H9 (cell line): ENCODE data around the gene PCDHGB4. TPM values are rescaled to one million over a fixed set of nuclear protein-coding genes. Genes with fewer than 3 reads are reported as not detected.
"Not testable (repeated sequence)": the region's sequence is repeated elsewhere in the genome, so short reads cannot be mapped to it uniquely, and the experiment has no call there.

Source experiments
- DNase-seq: peaks from one replicate; pipeline ENCODE4 v3.0.0-alpha.2; 2017
- H2AFZ ChIP-seq: one replicate; pipeline ENCODE4 v1.6.1; 2013; ENCODE audit warnings: mild to moderate bottlenecking, low read length, control low read depth, moderate library complexity
- H2AK5ac ChIP-seq: 2 replicates; pipeline ENCODE4 v1.6.1; 2013; ENCODE audit warnings: low read length, control low read depth, mixed read lengths; ENCODE audit not compliant: insufficient read length
- H2BK120ac ChIP-seq: one replicate; pipeline ENCODE4 v1.6.1; 2013; ENCODE audit warnings: low read depth, mild to moderate bottlenecking, low read length, control low read depth, inconsistent platforms; ENCODE audit not compliant: poor library complexity, severe bottlenecking
- H2BK12ac ChIP-seq: 2 replicates; pipeline ENCODE4 v1.6.1; 2013; ENCODE audit warnings: low read length, control low read depth, mixed read lengths, low read depth; ENCODE audit not compliant: insufficient read length
- H2BK15ac ChIP-seq: 2 replicates; pipeline ENCODE4 v1.6.1; 2013; ENCODE audit warnings: low read depth, low read length, control low read depth
- H2BK20ac ChIP-seq: one replicate; pipeline ENCODE4 v1.6.1; 2013; ENCODE audit warnings: low read depth, mild to moderate bottlenecking, low read length, control low read depth, inconsistent platforms; ENCODE audit not compliant: poor library complexity, severe bottlenecking
- H2BK5ac ChIP-seq: 2 replicates; pipeline ENCODE4 v1.6.1; 2013; ENCODE audit warnings: low read length, control low read depth, mixed read lengths; ENCODE audit not compliant: insufficient read length
- H3K14ac ChIP-seq: 2 replicates; pipeline ENCODE4 v1.6.1; 2013; ENCODE audit warnings: low read length, control low read depth; ENCODE audit not compliant: insufficient read depth
- H3K18ac ChIP-seq: 2 replicates; pipeline ENCODE4 v1.6.1; 2013; ENCODE audit warnings: low read depth, mild to moderate bottlenecking, mixed read lengths, low read length, control low read depth; ENCODE audit not compliant: insufficient read length
- H3K23ac ChIP-seq: 2 replicates; pipeline ENCODE4 v1.6.1; 2013; ENCODE audit warnings: low read length, control low read depth, mixed read lengths, low read depth; ENCODE audit not compliant: insufficient read length
- H3K23me2 ChIP-seq: 2 replicates; pipeline ENCODE4 v1.6.1; 2013; ENCODE audit warnings: low read depth, mild to moderate bottlenecking, mixed read lengths, low read length, control low read depth; ENCODE audit not compliant: insufficient read length, poor library complexity, severe bottlenecking
- H3K27ac ChIP-seq: 2 replicates; pipeline ENCODE4 v1.5.1; 2013; ENCODE audit warnings: low read length, control low read depth, mixed read lengths, low read depth; ENCODE audit not compliant: insufficient read length
- H3K27me3 ChIP-seq: 2 replicates; pipeline ENCODE4 v1.6.1; 2013; ENCODE audit warnings: low read length, control low read depth, inconsistent platforms; ENCODE audit not compliant: insufficient read depth
- H3K4ac ChIP-seq: 2 replicates; pipeline ENCODE4 v1.6.1; 2013; ENCODE audit warnings: low read depth, mild to moderate bottlenecking, control low read depth, inconsistent platforms, low read length, moderate library complexity
- H3K4me1 ChIP-seq: 2 replicates; pipeline ENCODE4 v1.6.1; 2013; ENCODE audit warnings: low read length, control low read depth, inconsistent platforms; ENCODE audit not compliant: insufficient read depth
- H3K4me2 ChIP-seq: 2 replicates; pipeline ENCODE4 v1.6.1; 2013; ENCODE audit warnings: low read length, control low read depth, mixed read lengths; ENCODE audit not compliant: insufficient read length, insufficient read depth
- H3K56ac ChIP-seq: 2 replicates; pipeline ENCODE4 v1.6.1; 2013; ENCODE audit warnings: low read depth, mild to moderate bottlenecking, mixed read lengths, low read length, control low read depth; ENCODE audit not compliant: insufficient read length
- H3K79me1 ChIP-seq: 2 replicates; pipeline ENCODE4 v1.6.1; 2013; ENCODE audit warnings: low read depth, mild to moderate bottlenecking, moderate library complexity, low read length, control low read depth, inconsistent platforms; ENCODE audit not compliant: insufficient read depth, poor library complexity, severe bottlenecking
- H3K79me2 ChIP-seq: 2 replicates; pipeline ENCODE4 v1.6.1; 2013; ENCODE audit warnings: low read length, control low read depth, inconsistent platforms; ENCODE audit not compliant: insufficient read depth
- H3K9ac ChIP-seq: 2 replicates; pipeline ENCODE4 v1.6.1; 2013; ENCODE audit warnings: low read length, control low read depth, mixed read lengths; ENCODE audit not compliant: insufficient read length; ENCODE audit errors: extremely low read depth
- H3K9me3 ChIP-seq: one replicate; pipeline ENCODE4 v1.6.1; 2013; ENCODE audit warnings: low read depth, low read length, inconsistent platforms; ENCODE audit not compliant: control insufficient read depth
- H3T11ph ChIP-seq: one replicate; pipeline ENCODE4 v1.6.1; 2013; ENCODE audit warnings: mild to moderate bottlenecking, low read length, control low read depth, inconsistent platforms
- H4K20me1 ChIP-seq: one replicate; pipeline ENCODE4 v1.6.1; 2013; ENCODE audit not compliant: control insufficient read depth, insufficient read length, insufficient read depth
- H4K5ac ChIP-seq: 2 replicates; pipeline ENCODE4 v1.6.1; 2013; ENCODE audit warnings: low read depth, mild to moderate bottlenecking, mixed read lengths, low read length, control low read depth; ENCODE audit not compliant: insufficient read length
- H4K8ac ChIP-seq: replicated peaks from 2 replicates; pipeline ENCODE4 v1.6.1; 2013; ENCODE audit warnings: low read length, control low read depth, mixed read lengths, low read depth; ENCODE audit not compliant: insufficient read length
- H4K91ac ChIP-seq: 2 replicates; pipeline ENCODE4 v1.6.1; 2013; ENCODE audit warnings: low read depth, mild to moderate bottlenecking, moderate library complexity, mixed read lengths, low read length, control low read depth; ENCODE audit not compliant: insufficient read length
- H3K27ac Mint-ChIP-seq, 3 experiments: 2 replicates in 2 of 3; 3 replicates in 1 of 3; pipeline ENCODE4 v1.8.0; 2020 to 2021; ENCODE audit warnings: mixed read lengths in 3 of 3, mild to moderate bottlenecking in 1 of 3, moderate library complexity in 1 of 3
- H3K27me3 Mint-ChIP-seq: 2 replicates; pipeline ENCODE4 v1.8.0; 2021; ENCODE audit warnings: low read depth, mild to moderate bottlenecking, moderate library complexity, mixed read lengths
- H3K36me3 Mint-ChIP-seq, 3 experiments: 2 replicates in 2 of 3; 3 replicates in 1 of 3; pipeline ENCODE4 v1.8.0; 2020 to 2021; ENCODE audit warnings: low read depth in 3 of 3, mixed read lengths in 3 of 3; ENCODE audit not compliant: insufficient read depth in 1 of 3
- H3K4me1 Mint-ChIP-seq, 2 experiments: 2 replicates each; pipeline ENCODE4 v1.8.0; 2020; ENCODE audit warnings: mixed read lengths in 2 of 2
- H3K4me3 Mint-ChIP-seq, 2 experiments: 2 replicates in 1 of 2; 3 replicates in 1 of 2; pipeline ENCODE4 v1.8.0; 2020 to 2021; ENCODE audit warnings: mild to moderate bottlenecking in 2 of 2, mixed read lengths in 2 of 2, moderate library complexity in 1 of 2
- H3K9me3 Mint-ChIP-seq, 2 experiments: 2 replicates in 1 of 2; 3 replicates in 1 of 2; pipeline ENCODE4 v1.8.0; 2020; ENCODE audit warnings: mild to moderate bottlenecking in 2 of 2, mixed read lengths in 2 of 2, moderate library complexity in 1 of 2
- whole genome bisulfite sequencing: extraction: QIAGEN DNeasy Blood & Tissue Kit; methylation state at CpG from one replicate; pipeline ENCODE4 v1.1.7; 2013; ENCODE audit warnings: missing lambda C conversion rate, low lambda C conversion rate, mixed read lengths; ENCODE audit not compliant: insufficient read length; ENCODE audit errors: extremely low coverage; 5-methylcytosine and 5-hydroxymethylcytosine counted together
- total RNA-seq: library from RNA; stranded (reverse); gene quantifications from 2 replicates; pipeline ENCODE4 v1.2.1, GENCODE V29; 2021
- TF ChIP-seq, protein P1 (sequence below): fragments of 200-600 bp; sonication (generic); conservative IDR thresholded peaks from 3 replicates; pipeline ENCODE4 v1.8.0; 2021; ENCODE audit warnings: antibody characterized with exemption, mild to moderate bottlenecking

Gene PCDHGB4
- total RNA-seq, 1 experiment from 2014 or later, result 4.2 TPM

DNA sequence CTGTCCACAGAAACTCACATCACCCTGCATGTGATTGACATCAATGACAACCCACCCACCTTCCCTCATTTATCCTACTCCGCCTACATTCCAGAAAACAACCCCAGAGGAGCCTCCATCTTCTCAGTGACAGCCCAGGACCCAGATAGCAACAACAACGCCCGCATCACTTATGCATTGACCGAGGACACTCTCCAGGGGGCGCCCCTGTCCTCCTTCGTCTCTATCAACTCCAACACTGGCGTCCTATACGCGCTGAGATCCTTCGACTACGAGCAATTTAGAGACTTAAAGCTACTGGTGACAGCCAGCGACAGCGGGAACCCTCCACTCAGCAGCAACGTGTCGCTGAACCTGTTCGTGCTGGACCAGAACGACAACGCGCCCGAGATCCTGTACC, 42.2 kb upstream of the PCDHGB4 start:
- no peaks in the 10 kb centered on the region for H3K4me1 ChIP-seq
- H3K23me2 ChIP-seq, result peaks cover 4% of the 10 kb centered on the region
- no peak overlapping the region for H2BK12ac ChIP-seq
- no peak overlapping the region for H2BK15ac ChIP-seq
- H4K8ac ChIP-seq, result no peak overlapping the region
- peaks cover 12% of the 10 kb centered on the region for H3K9me3 ChIP-seq
- H4K5ac ChIP-seq, result no peak overlapping the region
- no peak overlapping the region for H2BK120ac ChIP-seq
- H3K27me3 ChIP-seq, result no peaks in the 10 kb centered on the region
- no peak overlapping the region for H4K91ac ChIP-seq
- Mint-ChIP-seq H3K27ac (no peak overlapping the region), H3K9me3 (peaks cover 55 to 67% of the 10 kb centered on the region in 2 experiments), H3K36me3 (peaks cover 15 to 43% (median 21%) of the 10 kb centered on the region in 3 experiments), H3K4me1 (peaks cover 4 to 9% of the 10 kb centered on the region in 2 experiments), H3K27me3 (peaks cover 5% of the 10 kb centered on the region), H3K4me3 (no peak overlapping the region)
- DNase-seq, result no peak
- H3K4ac ChIP-seq, result no peak overlapping the region
- no CpG with 5 or more reads among the region's 20 CpGs for WGBS
- no peak overlapping the region for H3K4me2 ChIP-seq
- H2BK20ac ChIP-seq, result no peak overlapping the region
- H3T11ph ChIP-seq, result no peak overlapping the region
- no peak overlapping the region for H3K56ac ChIP-seq
- no peaks in the 10 kb centered on the region for H3K79me2 ChIP-seq
- H2BK5ac ChIP-seq, result no peak overlapping the region
- H2AFZ ChIP-seq, result no peak overlapping the region
- H3K27ac ChIP-seq, result no peak overlapping the region
- no peak overlapping the region for H3K14ac ChIP-seq
- H3K79me1 ChIP-seq, result no peaks in the 10 kb centered on the region
- no peak overlapping the region for H2AK5ac ChIP-seq
- H3K9ac ChIP-seq, result no peak overlapping the region
- no peak overlapping the region for H3K23ac ChIP-seq
- H4K20me1 ChIP-seq, result no peaks in the 10 kb centered on the region
- H3K18ac ChIP-seq, result no peak overlapping the region
- TF ChIP-seq, protein P1, sequence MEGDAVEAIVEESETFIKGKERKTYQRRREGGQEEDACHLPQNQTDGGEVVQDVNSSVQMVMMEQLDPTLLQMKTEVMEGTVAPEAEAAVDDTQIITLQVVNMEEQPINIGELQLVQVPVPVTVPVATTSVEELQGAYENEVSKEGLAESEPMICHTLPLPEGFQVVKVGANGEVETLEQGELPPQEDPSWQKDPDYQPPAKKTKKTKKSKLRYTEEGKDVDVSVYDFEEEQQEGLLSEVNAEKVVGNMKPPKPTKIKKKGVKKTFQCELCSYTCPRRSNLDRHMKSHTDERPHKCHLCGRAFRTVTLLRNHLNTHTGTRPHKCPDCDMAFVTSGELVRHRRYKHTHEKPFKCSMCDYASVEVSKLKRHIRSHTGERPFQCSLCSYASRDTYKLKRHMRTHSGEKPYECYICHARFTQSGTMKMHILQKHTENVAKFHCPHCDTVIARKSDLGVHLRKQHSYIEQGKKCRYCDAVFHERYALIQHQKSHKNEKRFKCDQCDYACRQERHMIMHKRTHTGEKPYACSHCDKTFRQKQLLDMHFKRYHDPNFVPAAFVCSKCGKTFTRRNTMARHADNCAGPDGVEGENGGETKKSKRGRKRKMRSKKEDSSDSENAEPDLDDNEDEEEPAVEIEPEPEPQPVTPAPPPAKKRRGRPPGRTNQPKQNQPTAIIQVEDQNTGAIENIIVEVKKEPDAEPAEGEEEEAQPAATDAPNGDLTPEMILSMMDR, result peak; percentile 29; the same call in 2 of the 3 replicates

DNA sequence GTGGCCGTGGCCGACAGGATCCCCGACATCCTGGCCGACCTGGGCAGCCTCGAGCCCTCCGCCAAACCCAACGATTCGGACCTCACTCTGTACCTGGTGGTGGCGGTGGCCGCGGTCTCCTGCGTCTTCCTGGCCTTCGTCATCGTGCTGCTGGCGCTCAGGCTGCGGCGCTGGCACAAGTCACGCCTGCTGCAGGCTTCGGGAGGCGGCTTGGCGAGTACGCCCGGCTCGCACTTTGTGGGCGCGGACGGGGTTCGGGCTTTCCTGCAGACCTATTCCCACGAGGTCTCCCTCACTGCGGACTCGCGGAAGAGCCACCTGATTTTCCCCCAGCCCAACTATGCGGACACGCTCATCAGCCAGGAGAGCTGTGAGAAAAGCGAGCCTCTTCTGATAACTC, 41.5 kb upstream of the PCDHGB4 start:
- not testable (repeated sequence) for H3T11ph ChIP-seq, H3K79me1 ChIP-seq, H3K9ac ChIP-seq, H2AFZ ChIP-seq, H3K4me3 Mint-ChIP-seq, H2BK20ac ChIP-seq, H2BK15ac ChIP-seq, H3K27ac ChIP-seq, H3K23me2 ChIP-seq, H3K27ac Mint-ChIP-seq, H2BK12ac ChIP-seq, H2AK5ac ChIP-seq, H3K56ac ChIP-seq, H3K4ac ChIP-seq, H3K18ac ChIP-seq, H2BK5ac ChIP-seq, H4K5ac ChIP-seq, H4K20me1 ChIP-seq, H3K27me3 Mint-ChIP-seq, H3K27me3 ChIP-seq, H3K23ac ChIP-seq, H4K8ac ChIP-seq, DNase-seq, H3K79me2 ChIP-seq, H2BK120ac ChIP-seq, H3K14ac ChIP-seq, H4K91ac ChIP-seq, H3K4me2 ChIP-seq, H3K4me1 ChIP-seq
- peaks cover 55 to 70% of the 10 kb centered on the region in 2 experiments for H3K9me3 Mint-ChIP-seq
- H3K36me3 Mint-ChIP-seq, result peaks cover 14 to 45% (median 24%) of the 10 kb centered on the region in 3 experiments
- peaks cover 13% of the 10 kb centered on the region for H3K9me3 ChIP-seq
- WGBS, result no CpG with 5 or more reads among the region's 35 CpGs
- H3K4me1 Mint-ChIP-seq, result peaks cover 6 to 11% of the 10 kb centered on the region in 2 experiments
